Inflammatory macrophage treated with lipopolysaccharide for 1 hour (primary cell): ENCODE results near the gene ANKRD23.

Source experiments
- DNase-seq, 2 donors: peaks; one replicate each; pipeline ENCODE4 v3.0.0-alpha.2; 2020 to 2022

The ANKRD23 gene

DNA sequence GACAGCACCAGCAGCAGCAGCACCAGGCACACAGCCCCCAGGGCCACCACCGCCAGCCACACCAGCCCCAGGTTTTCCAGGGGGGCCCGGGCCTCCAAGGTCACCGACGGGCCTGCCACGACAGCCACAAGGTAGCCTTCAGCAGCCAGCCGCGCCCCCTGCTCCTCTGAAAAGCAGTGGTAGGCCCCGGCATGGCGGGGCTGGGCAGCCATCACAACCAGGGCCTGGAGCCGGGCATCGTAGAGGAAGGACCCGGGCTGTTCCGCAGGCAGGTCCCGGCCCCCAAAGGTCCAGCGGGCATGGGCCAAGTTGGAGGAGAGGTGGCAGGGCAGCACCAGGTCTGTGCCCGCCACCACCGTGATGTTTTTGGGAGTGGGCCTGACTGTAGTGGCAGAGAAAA lies 17.3 kb upstream of the ANKRD23 start:
- no peak for DNase-seq

DNA sequence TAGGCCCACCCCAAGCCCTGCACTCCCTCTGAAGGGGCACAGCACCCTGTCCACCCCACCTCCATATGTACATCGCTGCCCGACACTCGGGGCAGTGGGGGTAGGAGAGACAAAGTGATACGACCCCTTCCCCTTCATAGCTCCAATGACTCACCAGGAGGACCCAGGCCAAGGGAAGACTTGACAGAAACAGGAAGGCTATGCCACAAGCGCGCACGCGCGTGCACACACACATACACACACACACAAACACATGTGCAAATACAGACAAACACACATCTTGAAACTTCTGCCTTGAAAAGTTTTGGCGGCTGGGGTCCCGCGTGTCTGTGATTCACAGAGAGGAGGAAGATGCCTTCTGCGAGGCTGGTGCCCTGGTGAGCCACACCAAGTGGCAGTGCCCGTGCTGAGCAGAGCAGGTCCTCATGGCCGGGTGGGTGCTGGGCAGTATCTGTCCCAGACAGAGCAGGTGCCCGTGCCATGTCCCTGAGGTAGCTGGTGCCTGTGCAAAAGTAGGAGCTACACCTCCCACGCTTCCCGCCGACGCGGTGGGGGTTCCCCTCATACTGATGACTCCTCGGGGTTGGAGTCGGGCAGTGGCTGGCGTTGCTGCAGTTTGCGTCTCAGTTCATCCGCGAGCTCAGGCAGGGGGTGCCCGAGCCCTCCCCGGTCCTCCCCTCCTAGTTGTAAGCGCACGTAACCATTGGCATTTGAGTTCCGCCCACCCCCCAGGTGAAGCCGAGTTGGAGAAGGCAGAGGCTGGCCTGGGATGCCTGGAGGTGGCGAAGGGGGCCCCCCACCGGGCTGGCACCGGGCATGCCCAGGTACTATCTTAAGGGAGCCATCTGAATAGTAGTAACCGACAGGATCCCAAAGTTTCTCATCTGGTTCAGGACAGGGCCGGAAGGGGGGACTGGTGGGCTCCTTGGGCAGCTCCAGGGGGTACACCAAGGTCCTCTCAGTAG lies 16.5 kb upstream of the ANKRD23 start:
- DNase-seq, result no peak

DNA sequence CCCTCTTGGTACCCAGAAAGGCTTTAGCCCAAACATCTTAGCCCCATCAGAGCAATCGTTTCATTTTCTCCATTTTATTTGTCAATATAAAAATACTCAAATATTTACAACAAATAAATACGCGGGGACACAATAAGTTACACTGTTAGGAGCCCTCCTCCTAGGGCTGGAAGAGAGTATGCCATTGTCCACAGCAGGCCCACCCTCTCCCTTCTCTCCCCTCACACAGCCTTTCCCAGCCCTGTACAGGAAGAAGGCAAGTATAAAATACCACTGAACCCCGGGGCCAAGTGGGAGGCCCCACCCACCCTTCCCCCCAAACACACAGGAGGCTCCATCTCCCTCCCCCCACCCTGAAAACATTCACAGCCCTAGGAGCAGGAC lies 15.9 kb upstream of the ANKRD23 start:
- no peak for DNase-seq

DNA sequence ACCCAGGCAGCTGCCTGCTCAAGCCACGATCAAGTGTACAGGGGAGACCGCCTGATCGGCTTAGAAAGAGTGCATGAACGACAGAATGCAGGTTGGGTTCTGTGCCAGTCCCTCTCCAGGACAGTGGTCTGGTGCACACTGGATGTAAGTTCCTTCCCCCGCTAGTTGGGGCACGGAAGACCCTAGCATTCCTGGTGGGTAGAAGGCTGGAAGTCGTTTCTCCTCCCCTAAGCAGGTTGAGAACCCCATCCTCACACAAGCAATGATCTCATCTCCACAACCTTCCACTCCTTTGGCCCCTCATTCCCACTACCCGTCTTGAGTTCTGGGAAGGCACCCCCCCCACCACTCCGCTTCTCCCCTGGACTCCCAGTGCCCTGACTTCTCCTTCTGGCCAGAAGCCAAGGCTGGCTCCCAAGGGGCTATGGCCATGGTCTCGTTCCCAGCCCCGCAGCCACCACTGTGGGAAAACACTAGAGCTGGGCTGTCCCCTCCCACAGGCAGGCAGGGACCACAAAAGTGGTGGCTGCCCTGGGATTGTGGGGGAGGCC lies 15.4 kb upstream of the ANKRD23 start:
- no peak for DNase-seq

DNA sequence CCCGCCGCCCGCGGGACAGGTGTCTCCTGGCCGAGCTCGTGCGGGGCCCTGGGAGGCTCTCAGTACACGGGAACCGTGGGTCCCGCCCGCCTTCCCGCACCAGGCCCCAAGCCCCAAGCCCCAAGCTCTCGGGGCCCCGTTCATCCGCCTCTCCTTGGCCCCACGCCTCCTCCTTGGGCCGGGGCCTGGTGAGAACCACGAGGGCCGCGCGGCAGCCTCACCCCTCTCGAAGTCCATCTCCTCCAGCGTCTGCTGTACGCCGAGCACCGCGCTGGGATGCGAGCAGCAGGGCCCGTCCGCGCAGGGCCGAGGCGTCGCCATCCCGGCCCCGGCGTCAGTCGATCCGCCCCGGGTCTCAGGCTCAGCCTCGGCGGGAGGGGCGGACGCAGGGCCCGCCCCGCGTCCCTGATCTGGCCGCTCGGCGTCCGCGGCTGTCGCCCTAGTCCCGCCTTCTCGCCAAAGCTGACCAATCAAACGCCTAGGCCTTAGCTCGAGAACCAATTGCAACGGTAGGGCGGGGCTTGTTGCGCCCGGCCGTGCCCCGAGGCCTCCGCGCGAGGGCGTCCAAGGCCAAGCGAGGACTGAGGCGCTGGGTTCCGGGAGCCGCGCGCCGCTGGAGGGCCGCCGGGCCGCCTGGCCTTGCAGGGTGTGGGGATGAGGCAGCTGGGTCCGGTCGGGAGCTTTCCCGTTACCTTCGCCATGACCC lies 14.0 kb upstream of the ANKRD23 start, which contains the start of gene ANKRD39:
TSS of gene ANKRD39 (minus strand) at position 350 of the 706 bp plus-strand sequence. CDS start at position 321, 29 bp downstream.
- DNase-seq, result peak; percentile 97 to 99

DNA sequence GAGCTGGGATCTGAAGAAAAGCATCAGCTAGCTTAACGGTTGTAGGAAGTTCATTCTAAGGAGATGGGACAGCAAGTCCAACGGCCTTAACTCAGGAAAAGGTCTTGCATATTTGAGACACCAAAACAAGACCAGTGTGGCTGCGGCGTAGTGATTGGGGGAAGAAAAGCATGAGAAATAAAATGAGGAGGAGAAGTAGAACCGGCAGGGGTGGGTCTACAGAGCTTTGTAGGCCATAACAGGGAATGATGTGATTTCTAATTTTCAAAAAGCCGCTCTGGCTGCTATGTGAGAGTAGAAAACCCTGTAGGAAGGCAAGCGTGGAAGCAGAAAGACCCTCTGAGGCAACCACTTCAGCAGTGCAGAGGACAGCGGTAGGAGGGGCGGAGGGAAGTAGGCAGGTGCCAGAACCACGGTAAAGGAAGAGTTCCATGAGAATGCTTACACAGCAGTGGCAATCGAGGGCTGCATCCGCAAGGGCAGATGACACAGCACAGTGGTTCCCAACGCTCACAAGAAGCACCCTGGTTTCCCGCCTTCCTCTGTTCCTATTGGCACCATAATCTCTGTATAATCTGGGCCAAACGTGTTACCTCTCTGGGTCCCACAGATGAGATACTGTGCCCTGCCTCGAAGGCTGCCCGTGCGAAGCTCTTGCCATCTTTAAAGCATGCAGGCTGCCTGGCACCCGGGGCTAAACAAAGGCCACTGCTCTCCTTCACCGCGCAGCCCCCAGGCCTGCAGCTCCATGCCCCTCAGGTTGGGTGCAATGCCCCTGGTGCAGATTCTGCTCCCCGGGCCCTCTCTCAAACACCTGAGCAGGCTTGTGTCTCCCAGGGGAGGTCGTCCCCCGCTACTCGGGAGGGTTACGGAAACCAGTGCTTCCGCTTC lies 13.2 kb upstream of the ANKRD23 start:
- no peak for DNase-seq

DNA sequence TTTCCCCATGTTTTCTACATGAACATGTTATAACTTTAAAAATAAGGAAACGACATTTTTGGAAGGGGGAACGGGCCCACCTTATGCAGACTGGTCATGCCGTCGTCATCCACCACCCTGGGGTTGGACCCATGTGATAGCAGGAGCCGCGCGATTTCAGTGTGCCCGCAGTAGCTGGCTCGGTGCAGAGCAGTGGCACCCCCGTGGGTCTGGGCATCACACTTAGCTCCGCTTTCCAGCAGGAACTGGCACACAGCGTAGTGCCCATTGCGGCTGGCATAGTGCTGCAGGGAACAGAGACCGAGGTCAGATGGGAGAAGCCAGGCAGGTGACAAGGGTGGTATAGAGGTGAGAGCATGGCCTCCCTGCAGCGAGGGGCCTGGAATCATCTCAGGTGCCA lies 9.5 kb upstream of the ANKRD23 start:
- no peak for DNase-seq

DNA sequence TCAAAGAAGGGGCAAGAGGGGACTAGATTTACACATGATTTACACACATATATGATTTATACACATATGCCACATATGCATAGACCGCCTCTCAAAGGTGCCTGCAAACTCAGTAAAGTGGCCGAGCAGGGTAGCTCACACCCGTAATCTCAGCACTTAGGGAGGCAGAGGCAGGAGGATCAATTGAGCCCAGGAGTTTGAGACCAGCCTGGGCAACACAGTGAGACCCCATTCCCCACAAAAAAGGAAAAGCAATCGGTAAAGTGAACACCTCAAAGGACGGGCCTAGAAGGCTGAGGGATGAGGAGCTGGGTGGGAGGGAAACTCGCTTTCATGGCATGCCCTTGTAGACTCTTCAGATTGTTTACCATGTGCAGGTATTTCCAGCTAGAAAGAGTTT lies 8.8 kb upstream of the ANKRD23 start:
- no peak for DNase-seq

DNA sequence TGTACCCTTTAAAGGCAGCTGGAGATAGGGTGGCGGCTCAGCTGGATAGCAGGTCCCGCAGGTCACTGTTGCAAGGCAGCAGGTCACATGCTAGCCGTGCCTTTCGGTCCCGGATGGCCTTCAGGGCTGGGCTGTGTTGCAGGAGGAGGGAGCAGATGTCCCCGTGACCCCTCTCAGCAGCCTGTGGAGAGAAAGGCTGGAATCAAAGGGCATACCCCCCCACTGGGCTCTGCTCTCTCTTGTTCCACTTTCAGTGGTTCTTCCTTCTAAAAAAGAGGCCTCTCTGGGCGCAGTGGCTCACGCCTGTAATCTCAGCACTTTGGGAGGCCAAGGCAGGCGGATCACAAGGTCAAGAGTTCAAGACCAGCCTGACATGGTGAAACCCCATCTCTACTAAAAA lies 4.4 kb upstream of the ANKRD23 start:
- no peak for DNase-seq

DNA sequence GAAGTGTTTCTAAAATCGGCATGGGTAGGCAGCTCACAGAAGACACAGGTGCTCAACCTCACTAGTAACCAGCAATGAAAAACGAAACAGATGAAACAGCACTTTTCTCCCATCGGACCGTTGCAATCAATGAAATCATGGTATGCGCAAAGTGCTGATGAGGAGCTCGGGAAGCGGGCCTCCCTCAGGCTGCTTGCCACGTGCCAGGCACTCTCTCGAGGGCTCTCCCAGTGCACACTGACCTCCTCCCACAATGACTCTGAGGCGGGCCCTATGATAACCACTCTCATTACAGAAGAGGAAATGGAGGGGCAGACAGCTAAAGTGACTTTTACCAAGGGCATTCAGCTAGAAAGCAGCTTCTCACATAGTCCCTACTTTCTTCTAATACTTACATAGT lies 3.8 kb upstream of the ANKRD23 start:
- no peak for DNase-seq

DNA sequence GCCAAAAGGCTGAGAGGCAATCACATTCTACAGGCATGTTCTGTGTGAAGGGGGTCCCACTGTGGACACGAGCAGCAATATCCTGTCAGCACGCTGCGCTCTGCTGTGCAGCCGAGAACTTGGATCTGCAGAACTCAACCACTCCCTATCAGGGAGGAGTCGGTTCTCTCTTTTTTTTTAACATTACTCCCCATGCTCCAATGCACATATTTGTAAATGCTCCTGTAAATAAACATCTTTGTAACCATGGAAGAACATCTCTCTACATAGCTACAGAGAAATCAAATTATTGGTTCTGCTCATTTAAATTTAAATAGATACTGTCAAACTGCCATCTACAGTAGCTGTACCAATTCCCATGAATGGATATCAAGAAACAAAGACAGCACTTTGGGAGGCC lies 3.0 kb upstream of the ANKRD23 start:
- no peak for DNase-seq

DNA sequence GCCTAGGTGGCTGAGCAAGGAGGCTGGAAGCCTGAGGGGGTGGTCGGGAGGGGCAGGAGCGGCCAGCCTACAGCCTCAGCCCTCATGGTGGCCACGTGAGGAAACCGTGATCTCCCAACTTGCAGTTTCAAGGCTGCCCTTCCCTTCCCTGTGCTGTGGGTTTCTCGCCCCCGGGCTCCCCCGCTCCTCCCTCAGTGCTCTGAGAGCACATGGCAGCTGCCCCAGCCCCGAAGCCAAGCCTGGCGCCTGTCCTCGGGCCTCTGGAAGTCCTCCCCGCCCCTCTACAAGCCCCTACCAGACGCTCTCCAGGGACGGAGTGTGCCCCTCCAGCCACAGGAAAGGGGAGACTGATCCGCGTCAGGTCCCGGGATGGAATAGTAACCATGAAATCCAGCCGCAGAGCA lies 586 bp upstream of the ANKRD23 start:
- DNase-seq, result no peak

DNA sequence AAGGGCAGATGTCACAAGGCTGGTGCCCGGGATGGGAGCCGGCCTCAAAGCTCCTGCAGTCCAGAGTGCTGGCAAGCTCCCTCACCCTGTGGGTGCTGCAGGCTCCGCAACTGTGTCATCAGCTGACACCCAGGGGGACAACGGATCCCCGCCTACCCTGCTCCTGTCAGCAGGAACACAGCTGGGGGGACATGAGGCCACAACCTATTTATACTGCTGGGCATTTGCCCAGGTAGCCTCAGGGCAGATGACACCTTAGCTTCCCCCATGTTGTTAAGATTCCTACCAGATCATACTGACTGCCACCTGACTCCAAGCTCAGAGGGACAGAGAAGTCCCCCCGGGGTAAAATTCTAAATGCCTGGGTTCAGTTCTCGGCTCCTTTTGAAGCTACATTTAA lies 1.2 kb downstream of the ANKRD23 start:
- DNase-seq, result no peak

DNA sequence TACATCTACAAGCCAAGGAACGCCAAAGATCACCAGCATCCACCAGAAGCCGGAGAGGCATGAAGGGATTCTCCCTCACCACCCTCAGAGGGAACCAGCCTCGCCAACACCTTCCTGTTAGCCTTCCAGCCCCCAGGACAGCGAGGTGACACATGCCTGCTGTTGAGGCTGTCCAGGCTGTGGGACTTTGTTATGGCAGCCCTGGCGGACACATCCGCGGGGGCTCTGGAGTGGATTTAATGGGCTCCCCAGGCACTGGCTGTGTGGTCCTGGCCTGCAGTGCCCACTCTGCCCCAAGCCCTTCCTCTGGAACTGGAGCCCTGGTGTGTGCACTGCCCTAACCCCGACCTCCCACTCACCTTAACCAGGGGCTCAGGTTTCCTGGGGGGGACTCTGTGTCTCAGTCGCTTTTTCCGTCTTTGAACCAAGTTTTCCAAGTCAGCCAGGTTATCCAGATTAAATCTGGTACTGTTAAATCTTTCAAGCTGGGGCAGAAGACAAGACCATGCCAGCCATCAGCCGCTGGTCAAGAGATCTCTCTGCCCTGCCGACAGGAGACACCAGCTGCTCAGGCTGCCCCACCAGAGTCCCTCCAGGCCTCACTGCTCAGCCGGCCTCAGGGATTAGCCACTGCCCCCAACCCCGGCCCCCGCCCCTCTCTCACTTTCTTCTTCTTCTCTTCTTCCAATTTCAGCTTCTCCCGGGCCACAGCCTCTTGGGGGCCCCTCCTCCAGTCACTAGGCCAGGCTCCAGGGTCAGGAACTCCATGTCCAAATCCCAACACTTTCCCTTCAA lies 1.9 kb downstream of the ANKRD23 start:
- no peak for DNase-seq

DNA sequence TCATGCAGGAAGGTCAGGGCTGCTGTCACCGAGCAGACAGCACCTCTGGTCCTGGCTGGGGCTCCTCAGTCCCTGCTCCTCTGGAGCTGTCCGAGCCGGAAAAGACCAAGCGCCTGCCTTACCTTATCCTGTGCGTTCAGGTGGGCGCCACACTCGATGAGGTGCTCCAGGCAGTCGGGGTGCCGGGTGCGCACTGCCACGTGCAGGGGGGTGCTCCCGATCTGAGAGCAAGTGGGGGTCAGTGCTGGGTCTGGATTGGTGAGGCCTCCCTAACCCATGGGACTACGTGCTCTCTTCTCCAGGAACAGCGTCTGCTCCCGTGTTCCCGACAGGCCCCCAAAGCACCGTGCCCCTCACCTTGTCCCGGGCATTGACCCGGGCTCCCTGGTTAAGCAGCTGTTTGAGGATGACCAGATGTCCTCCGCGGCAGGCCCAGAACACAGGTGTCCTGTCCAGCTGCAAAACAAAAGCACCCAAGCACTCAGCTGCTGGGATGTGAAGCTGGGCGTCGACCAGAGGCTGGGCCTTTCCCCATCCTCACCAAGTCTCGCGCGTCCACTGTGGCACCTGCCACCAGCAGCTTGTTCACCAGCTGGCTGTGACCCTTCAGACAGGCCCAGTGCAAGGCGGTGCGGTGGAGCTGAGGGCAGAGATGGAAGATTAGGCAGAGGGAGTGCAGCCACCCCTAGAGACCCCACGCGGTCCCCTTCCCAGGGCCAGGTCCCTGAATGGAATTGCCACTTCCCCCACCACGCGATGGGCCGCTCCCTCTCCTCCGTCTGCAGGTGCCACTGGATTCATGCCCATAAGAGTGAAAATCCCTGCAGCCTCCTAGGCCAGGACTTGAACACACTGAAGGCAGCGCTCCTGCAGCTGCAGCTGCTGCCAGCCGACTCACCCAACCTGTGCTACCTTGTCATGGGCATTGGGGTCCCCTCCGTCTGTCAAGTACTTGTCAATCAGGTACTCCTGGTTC lies 3.7 kb downstream of the ANKRD23 start:
- no peak for DNase-seq

DNA sequence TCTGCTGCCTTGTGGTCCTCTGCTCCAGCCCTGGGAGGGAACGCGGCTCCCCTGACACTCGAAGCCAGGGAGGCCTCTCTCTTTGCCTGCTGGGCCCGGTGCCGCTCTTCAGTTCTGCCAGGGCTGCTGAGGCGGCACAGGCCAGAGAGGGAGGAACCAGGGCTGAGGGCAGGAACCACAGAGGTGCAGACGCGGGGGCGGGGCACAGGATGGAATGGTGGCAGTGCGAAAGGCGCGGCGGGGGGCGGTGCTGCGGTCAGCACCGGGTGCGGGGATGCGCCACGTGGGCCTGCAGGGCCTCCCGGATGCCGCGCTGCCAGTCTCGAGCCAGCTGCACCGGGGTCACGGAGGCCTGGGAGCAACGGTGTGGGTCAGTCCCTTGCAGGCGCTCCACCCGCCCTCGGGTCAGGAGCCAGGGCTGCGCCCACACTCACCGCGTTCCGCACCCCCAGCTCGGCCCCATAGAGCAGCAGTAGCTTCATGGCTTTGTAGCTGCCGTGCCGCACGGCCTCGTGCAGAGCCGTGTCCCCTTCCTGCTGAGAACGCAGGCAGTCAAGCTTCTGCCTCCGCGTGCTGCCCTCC lies 4.4 kb downstream of the ANKRD23 start:
- peak in 1 of 2 donors; percentile 9 for DNase-seq

DNA sequence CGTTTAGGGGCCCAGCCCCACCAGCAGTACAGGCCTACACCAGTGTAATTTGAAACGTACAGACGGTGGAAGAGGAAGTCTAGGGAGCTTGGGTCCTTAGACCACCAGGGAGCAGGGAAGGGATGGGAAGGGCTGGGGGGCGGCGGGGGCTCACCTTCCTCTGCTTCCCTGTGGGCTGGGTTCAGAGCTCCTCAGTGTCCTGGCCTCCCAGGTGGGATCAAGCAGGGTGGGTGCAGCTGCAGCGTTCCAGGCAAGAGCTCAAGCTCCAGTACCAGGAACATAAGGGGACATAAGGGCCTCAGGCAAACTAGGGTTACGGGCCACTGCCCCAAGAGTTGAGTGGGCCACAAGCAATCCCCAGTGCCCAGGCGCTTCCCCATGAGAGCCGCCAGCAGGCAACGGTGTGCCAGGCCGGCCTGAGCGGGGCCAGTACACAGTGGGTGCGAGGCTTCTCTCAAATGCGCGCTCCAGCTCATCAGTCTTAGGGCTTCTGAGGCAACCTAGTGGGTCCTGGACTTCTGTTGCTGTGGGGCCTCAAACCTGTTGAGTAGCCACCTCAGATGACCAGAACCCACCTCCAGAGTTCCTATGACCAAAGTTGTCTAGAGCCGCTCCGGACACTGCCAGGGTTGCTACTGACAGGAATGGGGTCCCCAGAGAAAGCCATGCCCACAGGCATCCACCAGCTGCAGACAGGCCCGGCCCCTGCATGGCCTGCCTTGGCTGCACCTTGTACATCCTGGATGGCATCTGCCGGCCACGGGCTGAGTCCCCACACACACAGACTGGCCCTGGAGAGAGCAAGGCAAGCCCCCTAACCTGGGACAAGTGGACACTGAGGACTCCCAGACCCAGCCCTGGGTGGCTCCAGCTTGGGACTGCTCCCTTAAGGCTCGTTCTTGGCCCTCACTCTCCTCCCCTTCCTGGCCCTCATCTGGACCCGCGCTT lies 5.2 kb downstream of the ANKRD23 start:
- DNase-seq, result no peak

DNA sequence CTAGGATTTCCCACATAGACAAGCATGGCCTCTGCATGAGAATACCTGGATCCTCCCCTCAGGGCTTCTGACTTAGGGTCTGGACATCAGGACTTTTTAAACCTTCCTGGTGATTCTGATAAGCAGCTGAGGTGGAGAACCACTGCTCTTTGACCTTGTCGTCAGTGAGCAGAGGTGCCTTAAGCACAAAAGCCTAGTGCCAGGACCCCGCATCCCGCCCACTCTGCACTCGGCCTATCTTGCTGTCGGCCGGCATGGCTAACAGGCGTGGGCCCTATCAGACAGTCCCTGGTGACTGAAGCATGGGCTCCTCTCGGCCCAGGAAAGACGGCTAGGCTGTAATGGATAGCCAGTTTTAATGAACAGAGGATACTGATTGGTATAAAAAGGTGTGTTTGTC lies 6.2 kb downstream of the ANKRD23 start:
- DNase-seq, result no peak

DNA sequence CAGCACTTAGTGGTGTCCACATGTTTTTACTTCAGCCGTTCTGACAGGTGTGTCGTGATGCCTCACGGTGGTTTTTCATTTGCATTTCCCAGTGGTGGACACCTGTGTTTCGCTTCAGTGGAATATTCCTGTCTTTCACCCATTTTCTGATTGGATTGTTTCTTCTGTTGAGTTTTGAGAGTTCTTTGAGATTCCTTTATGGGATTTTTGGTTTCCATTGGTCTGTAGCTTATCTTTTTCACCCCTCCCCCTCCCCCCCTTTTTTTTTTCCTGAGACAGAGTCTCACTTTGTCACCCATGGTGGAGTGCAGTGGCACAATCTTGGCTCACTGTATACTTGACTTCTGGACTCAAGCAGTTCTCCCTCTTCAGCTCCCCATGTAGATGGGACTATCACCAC lies 8.0 kb downstream of the ANKRD23 start:
- DNase-seq, result no peak
